ENCODE data around the gene ACO2. TPM values are rescaled to one million over a fixed set of nuclear protein-coding genes. Genes with fewer than 3 reads are reported as not detected.

ACO2 gene
- total RNA-seq, 1 donor: 57.9 TPM

GRCh38 chr22:41507330-41508063 is 38.6 kb downstream of the ACO2 start:
- DNase-seq (ENCODE audit: insufficient read length, low spot score, missing footprints): peak; percentile 70
- Histone ChIP-seq H3K4me1 (ENCODE audit: insufficient read depth, low read length) (peaks cover 17% of the 10 kb centered on the region), H2AFZ (ENCODE audit: low read length) (no peak overlapping the region), H4K20me1 (ENCODE audit: insufficient read depth, low read length) (peaks cover 9% of the 10 kb centered on the region), H3K4me2 (ENCODE audit: insufficient read depth, low read length) (no peak overlapping the region), H3K9me3 (ENCODE audit: low read depth, low read length) (no peaks in the 10 kb centered on the region), H3K79me2 (ENCODE audit: insufficient read depth, low read length) (peaks cover 24% of the 10 kb centered on the region), H3K4me3 (ENCODE audit: insufficient read depth, low read length) (no peak overlapping the region), H3K36me3 (ENCODE audit: insufficient read depth, low read length) (peaks cover 30% of the 10 kb centered on the region), H3K27me3 (ENCODE audit: insufficient read depth, low read length) (no peaks in the 10 kb centered on the region), H3K27ac (ENCODE audit: low read depth, low read length) (no peak overlapping the region)
- TF ChIP-seq, protein P1, sequence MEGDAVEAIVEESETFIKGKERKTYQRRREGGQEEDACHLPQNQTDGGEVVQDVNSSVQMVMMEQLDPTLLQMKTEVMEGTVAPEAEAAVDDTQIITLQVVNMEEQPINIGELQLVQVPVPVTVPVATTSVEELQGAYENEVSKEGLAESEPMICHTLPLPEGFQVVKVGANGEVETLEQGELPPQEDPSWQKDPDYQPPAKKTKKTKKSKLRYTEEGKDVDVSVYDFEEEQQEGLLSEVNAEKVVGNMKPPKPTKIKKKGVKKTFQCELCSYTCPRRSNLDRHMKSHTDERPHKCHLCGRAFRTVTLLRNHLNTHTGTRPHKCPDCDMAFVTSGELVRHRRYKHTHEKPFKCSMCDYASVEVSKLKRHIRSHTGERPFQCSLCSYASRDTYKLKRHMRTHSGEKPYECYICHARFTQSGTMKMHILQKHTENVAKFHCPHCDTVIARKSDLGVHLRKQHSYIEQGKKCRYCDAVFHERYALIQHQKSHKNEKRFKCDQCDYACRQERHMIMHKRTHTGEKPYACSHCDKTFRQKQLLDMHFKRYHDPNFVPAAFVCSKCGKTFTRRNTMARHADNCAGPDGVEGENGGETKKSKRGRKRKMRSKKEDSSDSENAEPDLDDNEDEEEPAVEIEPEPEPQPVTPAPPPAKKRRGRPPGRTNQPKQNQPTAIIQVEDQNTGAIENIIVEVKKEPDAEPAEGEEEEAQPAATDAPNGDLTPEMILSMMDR (IDR thresholded peaks at IDR 0.05; ENCODE audit: extremely low read depth, low read depth, low read length): no peak

DNA sequence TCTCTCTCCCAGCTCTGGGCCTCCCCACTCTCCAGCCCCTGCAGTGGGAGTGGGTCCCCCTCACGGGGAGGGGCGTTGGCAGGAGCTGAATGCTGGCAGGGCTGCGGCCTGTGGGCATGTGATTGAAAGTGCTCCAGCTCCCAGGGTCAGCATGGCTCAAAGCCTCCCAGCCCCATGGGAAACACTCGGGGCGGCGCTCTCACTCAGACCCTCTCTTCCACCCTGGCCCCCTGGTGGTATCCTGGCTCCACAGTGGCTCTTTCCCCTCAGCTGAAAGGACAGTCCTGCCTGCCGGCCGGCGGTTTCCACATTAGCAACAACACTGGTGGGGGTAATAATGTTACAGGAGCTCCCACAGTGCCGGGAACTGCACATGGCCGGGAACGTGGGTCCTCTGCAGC is 39.9 kb downstream of the ACO2 start:
- H3K4me3 ChIP-seq (ENCODE audit: insufficient read depth, low read length): no peak overlapping the region
- no peaks in the 10 kb centered on the region for H3K9me3 ChIP-seq (ENCODE audit: low read depth, low read length)
- no peak overlapping the region for H3K4me2 ChIP-seq (ENCODE audit: insufficient read depth, low read length)
- no peak overlapping the region for H2AFZ ChIP-seq (ENCODE audit: low read length)
- no peak overlapping the region for H3K27ac ChIP-seq (ENCODE audit: low read depth, low read length)
- peak; percentile 81 for DNase-seq (ENCODE audit: insufficient read length, low spot score, missing footprints)
- H3K4me1 ChIP-seq (ENCODE audit: insufficient read depth, low read length): peaks cover 23% of the 10 kb centered on the region
- TF ChIP-seq, protein P1 (IDR thresholded peaks at IDR 0.05; ENCODE audit: extremely low read depth, low read depth, low read length): peak; percentile 14
- H3K36me3 ChIP-seq (ENCODE audit: insufficient read depth, low read length): peaks cover 34% of the 10 kb centered on the region
- peaks cover 24% of the 10 kb centered on the region for H3K79me2 ChIP-seq (ENCODE audit: insufficient read depth, low read length)
- no peaks in the 10 kb centered on the region for H3K27me3 ChIP-seq (ENCODE audit: insufficient read depth, low read length)
- H4K20me1 ChIP-seq (ENCODE audit: insufficient read depth, low read length): peaks cover 9% of the 10 kb centered on the region

DNA sequence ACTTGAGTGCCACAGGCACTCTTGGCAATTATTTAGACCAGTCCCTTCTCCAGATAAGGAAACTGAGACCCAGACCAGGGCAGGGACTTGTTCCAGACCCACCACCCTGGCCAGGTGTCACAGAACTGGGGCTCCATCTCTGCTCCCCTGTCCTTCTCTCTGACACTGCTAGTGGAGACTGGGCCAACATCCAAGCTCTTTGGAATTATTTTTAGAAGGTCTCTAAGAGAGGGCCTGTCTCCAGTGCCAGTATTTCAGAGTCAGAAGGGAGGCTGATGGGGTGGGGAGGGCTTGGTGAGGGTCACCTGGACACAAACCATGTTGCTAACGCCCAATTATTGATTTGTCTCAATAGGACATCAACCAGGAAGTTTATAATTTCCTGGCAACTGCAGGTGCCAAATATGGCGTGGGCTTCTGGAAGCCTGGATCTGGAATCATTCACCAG is 42.6 kb downstream of the ACO2 start:
- Histone ChIP-seq H3K4me2 (ENCODE audit: insufficient read depth, low read length) (no peak overlapping the region), H3K36me3 (ENCODE audit: insufficient read depth, low read length) (peaks cover 52% of the 10 kb centered on the region), H3K27ac (ENCODE audit: low read depth, low read length) (no peak overlapping the region), H3K4me3 (ENCODE audit: insufficient read depth, low read length) (no peak overlapping the region), H3K27me3 (ENCODE audit: insufficient read depth, low read length) (no peaks in the 10 kb centered on the region), H2AFZ (ENCODE audit: low read length) (no peak overlapping the region), H3K4me1 (ENCODE audit: insufficient read depth, low read length) (peaks cover 12% of the 10 kb centered on the region), H3K79me2 (ENCODE audit: insufficient read depth, low read length) (peaks cover 13% of the 10 kb centered on the region), H4K20me1 (ENCODE audit: insufficient read depth, low read length) (peaks cover 2% of the 10 kb centered on the region), H3K9me3 (ENCODE audit: low read depth, low read length) (no peaks in the 10 kb centered on the region)
- DNase-seq (ENCODE audit: insufficient read length, low spot score, missing footprints): peak; percentile 65
- TF ChIP-seq, protein P1 (IDR thresholded peaks at IDR 0.05; ENCODE audit: extremely low read depth, low read depth, low read length): no peak

GRCh38 chr22:41512421-41513194 is 43.7 kb downstream of the ACO2 start:
- peak; percentile 96 for DNase-seq (ENCODE audit: insufficient read length, low spot score, missing footprints)
- Histone ChIP-seq H2AFZ (ENCODE audit: low read length) (no peak overlapping the region), H3K4me1 (ENCODE audit: insufficient read depth, low read length) (peaks cover 12% of the 10 kb centered on the region), H3K27ac (ENCODE audit: low read depth, low read length) (peak overlapping the region; percentile 41), H3K79me2 (ENCODE audit: insufficient read depth, low read length) (peaks cover 3% of the 10 kb centered on the region), H3K4me2 (ENCODE audit: insufficient read depth, low read length) (peak overlapping the region; percentile 18), H3K4me3 (ENCODE audit: insufficient read depth, low read length) (no peak overlapping the region), H3K36me3 (ENCODE audit: insufficient read depth, low read length) (peaks cover 47% of the 10 kb centered on the region), H3K27me3 (ENCODE audit: insufficient read depth, low read length) (no peaks in the 10 kb centered on the region), H4K20me1 (ENCODE audit: insufficient read depth, low read length) (peaks cover 4% of the 10 kb centered on the region), H3K9me3 (ENCODE audit: low read depth, low read length) (no peaks in the 10 kb centered on the region)
- TF ChIP-seq, protein P1 (IDR thresholded peaks at IDR 0.05; ENCODE audit: extremely low read depth, low read depth, low read length): no peak

All from osteoblast (primary cell).